ENCODE data around the gene TPST2.

TPST2 gene

DNA sequence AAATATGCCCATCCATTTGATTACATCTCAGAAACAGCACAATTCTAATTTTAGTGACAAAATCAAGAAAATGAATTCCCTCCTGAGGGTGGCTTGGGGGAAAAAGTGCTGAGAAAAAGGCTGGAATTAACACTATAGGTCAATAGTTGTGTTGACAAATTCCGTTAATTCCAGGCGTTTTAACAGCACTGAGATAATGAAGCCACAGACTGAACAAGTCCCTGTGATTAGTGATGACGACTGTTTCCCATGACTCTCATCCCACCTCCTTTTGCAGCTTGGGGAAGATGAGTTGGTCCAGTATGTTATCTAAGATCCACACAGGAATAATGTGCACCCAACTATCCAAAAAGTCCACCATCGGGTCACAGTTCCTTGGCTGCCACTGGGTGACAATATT lies 93.5 kb downstream of the TPST2 start:
- DNase-seq (ENCODE audit: low spot score), result no peak

- DNase-seq (ENCODE audit: low spot score), result no peak
Observed at GRCh38 chr22:26494506-26494905, 95.4 kb downstream of the TPST2 start.

DNA sequence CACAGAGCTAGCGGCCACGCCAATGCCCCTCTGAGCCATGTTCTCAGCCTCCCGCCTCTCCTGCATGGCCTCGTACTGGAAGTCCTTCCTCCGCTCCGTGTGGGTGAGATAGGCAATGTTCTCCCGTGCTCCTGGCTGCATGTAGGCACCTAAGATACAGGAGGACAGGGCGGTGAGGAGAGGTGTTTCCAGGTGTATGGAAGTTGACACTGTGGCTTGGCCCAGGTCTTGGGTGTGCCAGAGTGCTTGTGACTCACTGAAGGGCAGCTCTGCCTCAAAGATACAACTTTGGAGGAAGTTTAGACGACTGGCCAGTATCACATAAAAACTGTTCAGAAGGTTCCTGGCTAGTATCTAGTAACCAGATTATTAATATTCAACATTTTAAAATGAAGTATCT lies 97.7 kb downstream of the TPST2 start:
- no peak for DNase-seq (ENCODE audit: low spot score)

GRCh38 chr22:26489447-26490036 lies 100.4 kb downstream of the TPST2 start:
- DNase-seq (ENCODE audit: low spot score), result no peak

GRCh38 chr22:26487996-26488395 lies 101.9 kb downstream of the TPST2 start:
- DNase-seq (ENCODE audit: low spot score), result no peak

- no peak for DNase-seq (ENCODE audit: low spot score)
Observed at GRCh38 chr22:26486394-26486793, 103.5 kb downstream of the TPST2 start.

- DNase-seq (ENCODE audit: low spot score), result no peak
Observed at GRCh38 chr22:26485806-26486390, 104.0 kb downstream of the TPST2 start.

DNA sequence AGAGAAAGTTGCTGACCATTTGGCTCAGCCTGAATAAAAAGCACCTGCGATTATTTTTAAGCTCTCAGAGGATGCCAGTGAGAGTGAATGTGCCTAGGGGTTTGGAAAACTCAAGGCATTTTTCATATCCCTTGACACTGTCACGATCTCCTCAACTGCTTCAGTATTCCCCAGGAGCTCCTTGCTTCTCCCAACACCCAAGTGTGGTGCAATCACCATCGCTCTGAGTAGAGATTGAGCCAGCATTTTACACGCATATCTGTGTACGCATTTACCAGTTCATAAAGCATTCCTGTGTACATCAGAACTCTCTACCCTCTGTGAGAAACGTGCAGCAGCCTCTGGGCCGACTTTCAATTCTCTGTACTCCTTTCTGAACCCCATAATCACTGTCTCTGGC lies 104.9 kb downstream of the TPST2 start:
- no peak for DNase-seq (ENCODE audit: low spot score)

- DNase-seq (ENCODE audit: low spot score), result no peak
Observed at GRCh38 chr22:26484360-26484706, 105.6 kb downstream of the TPST2 start.

- DNase-seq (ENCODE audit: low spot score), result peak; percentile 82
Observed at GRCh38 chr22:26483439-26484359, 106.2 kb downstream of the TPST2 start, which contains the start of the genes HPS4 and SRRD. Gene HPS4 (minus strand): TSS chr22:26483783. CDS start chr22:26481762, 2,021 bp downstream. Gene SRRD (plus strand): TSS chr22:26483877. CDS start chr22:26483891, 14 bp downstream.

- DNase-seq (ENCODE audit: low spot score), result peak; percentile 11
Observed at GRCh38 chr22:26483043-26483438, 106.9 kb downstream of the TPST2 start.

- DNase-seq (ENCODE audit: low spot score), result no peak
Observed at GRCh38 chr22:26482161-26482560, 107.8 kb downstream of the TPST2 start.

DNA sequence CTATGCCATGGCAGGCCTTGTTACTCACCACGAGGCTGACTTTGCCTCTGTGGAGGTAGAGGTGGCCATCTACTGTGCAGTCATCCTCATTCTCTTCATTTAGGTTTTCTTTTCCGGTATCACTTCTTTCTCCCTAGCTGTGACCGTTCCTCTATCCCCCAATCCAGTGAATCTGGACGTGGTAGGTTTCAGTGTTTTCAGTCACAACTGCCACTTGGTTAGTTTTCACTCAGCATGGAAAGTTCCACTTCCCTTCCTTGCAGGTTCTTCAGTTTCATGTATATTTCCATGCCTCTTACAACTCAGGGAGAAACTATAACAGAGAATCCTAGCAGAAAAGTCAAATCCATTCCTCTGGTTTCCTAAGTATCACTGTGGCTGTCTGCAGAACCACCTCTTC lies 108.2 kb downstream of the TPST2 start:
- DNase-seq (ENCODE audit: low spot score), result peak; percentile 8

- no peak for DNase-seq (ENCODE audit: low spot score)
Observed at GRCh38 chr22:26481112-26481693, 108.7 kb downstream of the TPST2 start.

DNA sequence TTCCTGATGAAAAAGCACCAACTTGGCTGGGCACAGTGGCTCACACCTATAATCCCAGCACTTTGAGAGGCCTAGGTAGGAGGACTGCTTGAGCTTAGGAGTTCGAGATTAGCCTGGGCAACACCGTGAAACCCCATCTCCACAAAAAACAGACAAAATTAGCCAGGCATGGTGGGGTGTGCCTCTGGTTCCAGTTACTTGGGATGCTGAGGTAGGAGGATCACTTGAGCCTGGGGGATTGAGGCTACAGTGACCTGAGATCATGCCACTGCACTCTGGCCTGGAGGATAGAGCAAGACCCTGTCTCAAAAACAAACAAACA lies 109.4 kb downstream of the TPST2 start:
- no peak for DNase-seq (ENCODE audit: low spot score)

DNA sequence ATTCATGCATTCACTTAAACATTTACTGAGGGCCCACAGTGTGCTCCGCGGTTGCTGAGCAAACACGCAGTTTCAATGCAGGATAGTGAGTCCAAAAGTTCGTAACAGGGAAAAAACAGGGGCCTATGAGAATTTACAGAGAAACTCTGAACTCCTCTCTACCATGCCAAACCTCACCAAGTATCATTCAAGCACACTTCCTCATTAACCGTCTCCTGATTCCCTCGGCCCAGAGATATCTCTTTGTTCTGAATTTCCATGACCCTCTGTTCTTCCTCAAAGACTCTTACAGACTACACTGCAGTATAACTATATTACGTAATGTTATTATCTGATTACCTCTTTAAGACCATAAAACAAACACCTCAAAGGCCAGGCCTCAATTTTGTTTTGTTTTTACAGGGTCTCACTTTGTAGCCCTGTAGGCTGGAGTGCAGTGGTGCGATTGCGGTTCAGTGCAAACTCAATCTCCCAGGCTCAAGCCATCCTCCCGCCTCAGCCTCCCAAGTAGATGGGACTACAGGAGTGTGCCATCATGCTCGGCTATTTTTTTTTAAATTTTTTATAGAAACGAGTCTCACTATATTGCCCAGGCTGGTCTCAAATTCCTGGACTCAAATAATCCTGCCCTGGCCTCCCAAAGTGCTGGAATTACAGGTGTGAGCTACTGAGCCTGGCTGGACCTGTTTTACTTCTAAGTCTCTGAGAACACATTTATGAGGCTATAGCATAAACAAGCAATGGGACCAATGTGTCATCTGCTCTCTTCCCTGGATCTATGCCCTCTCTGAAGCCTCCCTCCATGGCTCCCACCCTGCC lies 109.9 kb downstream of the TPST2 start:
- no peak for DNase-seq (ENCODE audit: low spot score)

- peak; percentile 12 for DNase-seq (ENCODE audit: low spot score)
Observed at GRCh38 chr22:26479043-26479791, 110.7 kb downstream of the TPST2 start.

- DNase-seq (ENCODE audit: low spot score), result no peak
Observed at GRCh38 chr22:26477341-26477731, 112.6 kb downstream of the TPST2 start.

- DNase-seq (ENCODE audit: low spot score), result no peak
Observed at GRCh38 chr22:26476705-26477340, 113.1 kb downstream of the TPST2 start.

GRCh38 chr22:26474682-26475081 lies 115.2 kb downstream of the TPST2 start:
- DNase-seq (ENCODE audit: low spot score), result no peak
